Astrocyte (in vitro differentiated cells and primary cell): ENCODE results near the gene COG3. TPM values are rescaled to one million over a fixed set of nuclear protein-coding genes. Genes with fewer than 3 reads are reported as not detected.

Experiments
- DNase-seq: peaks from one replicate; pipeline ENCODE4 v3.0.0-alpha.2; 2010; ENCODE audit warnings: low read depth
- FAIRE-seq: peaks from 2 replicates; lab custom pipeline; 2011; peaks lifted over from hg19 to GRCh38; lab: Jason Lieb, UNC
- H2AFZ ChIP-seq: 2 replicates; pipeline ENCODE4 v1.6.0; 2012; ENCODE audit warnings: low read depth, low read length, inconsistent platforms
- H3K27ac ChIP-seq: 2 replicates; pipeline ENCODE4 v1.5.1; 2011; ENCODE audit warnings: low read depth, low read length, inconsistent platforms
- H3K27me3 ChIP-seq: 2 replicates; pipeline ENCODE4 v1.6.0; 2011; ENCODE audit warnings: low read length, inconsistent platforms; ENCODE audit not compliant: insufficient read depth
- H3K36me3 ChIP-seq: 2 replicates; pipeline ENCODE4 v1.5.1; 2011; ENCODE audit warnings: low read length, inconsistent platforms; ENCODE audit not compliant: insufficient read depth
- H3K4me1 ChIP-seq: 2 replicates; pipeline ENCODE4 v1.5.1; 2011; ENCODE audit warnings: low read length, inconsistent platforms; ENCODE audit not compliant: insufficient read depth
- H3K4me2 ChIP-seq: 2 replicates; pipeline ENCODE4 v1.6.0; 2012; ENCODE audit warnings: low read length, inconsistent platforms
- H3K4me3 ChIP-seq: 2 replicates; pipeline ENCODE4 v1.5.1; 2011; ENCODE audit warnings: low read depth, mild to moderate bottlenecking, low read length, inconsistent platforms; ENCODE audit not compliant: insufficient read depth
- H3K79me2 ChIP-seq: 2 replicates; pipeline ENCODE4 v1.6.0; 2012; ENCODE audit warnings: mild to moderate bottlenecking, low read length, inconsistent platforms; ENCODE audit not compliant: insufficient read depth
- H3K9ac ChIP-seq: 2 replicates; pipeline ENCODE4 v1.6.0; 2012; ENCODE audit warnings: mild to moderate bottlenecking, low read length, inconsistent platforms
- H3K9me3 ChIP-seq: 2 replicates; pipeline ENCODE4 v1.5.1; 2012; ENCODE audit warnings: low read depth, mild to moderate bottlenecking, low read length, inconsistent platforms; ENCODE audit not compliant: insufficient read depth
- H4K20me1 ChIP-seq: 2 replicates; pipeline ENCODE4 v1.6.0; 2012; ENCODE audit warnings: low read length, inconsistent platforms; ENCODE audit not compliant: insufficient read depth
- H3K27ac Mint-ChIP-seq: one replicate; pipeline ENCODE4 v1.8.0; 2021; ENCODE audit warnings: mild to moderate bottlenecking, mixed read lengths; ENCODE audit not compliant: unreplicated experiment
- H3K27me3 Mint-ChIP-seq: one replicate; pipeline ENCODE4 v1.8.0; 2021; ENCODE audit warnings: low read depth, mixed read lengths; ENCODE audit not compliant: unreplicated experiment
- H3K36me3 Mint-ChIP-seq: one replicate; pipeline ENCODE4 v1.8.0; 2021; ENCODE audit warnings: low read depth, mixed read lengths; ENCODE audit not compliant: unreplicated experiment
- H3K4me1 Mint-ChIP-seq: one replicate; pipeline ENCODE4 v1.8.0; 2021; ENCODE audit warnings: low read depth, mixed read lengths; ENCODE audit not compliant: unreplicated experiment
- H3K4me3 Mint-ChIP-seq: one replicate; pipeline ENCODE4 v1.8.0; 2021; ENCODE audit warnings: mild to moderate bottlenecking, moderate library complexity, mixed read lengths; ENCODE audit not compliant: unreplicated experiment
- H3K9me3 Mint-ChIP-seq: one replicate; pipeline ENCODE4 v1.8.0; 2021; ENCODE audit warnings: mild to moderate bottlenecking, mixed read lengths; ENCODE audit not compliant: unreplicated experiment
- EZH2 ChIP-seq: IDR thresholded peaks from 2 replicates; pipeline ENCODE4 v1.6.1; 2012; ENCODE audit warnings: mild to moderate bottlenecking, low read length, inconsistent platforms; ENCODE audit not compliant: insufficient read depth
- total RNA-seq: library from RNA; stranded (reverse); gene quantifications from 2 replicates; pipeline ENCODE4 v1.2.1, GENCODE V29; 2021
- TF ChIP-seq, protein P1 (sequence below): IDR thresholded peaks from 2 replicates; pipeline ENCODE4 v1.5.1; 2011; ENCODE audit warnings: low read depth, mild to moderate bottlenecking, inconsistent platforms, low read length, moderate library complexity; ENCODE audit not compliant: insufficient read depth

COG3 gene
- total RNA-seq, 1 donor from 2014 or later: 24.9 TPM

DNA sequence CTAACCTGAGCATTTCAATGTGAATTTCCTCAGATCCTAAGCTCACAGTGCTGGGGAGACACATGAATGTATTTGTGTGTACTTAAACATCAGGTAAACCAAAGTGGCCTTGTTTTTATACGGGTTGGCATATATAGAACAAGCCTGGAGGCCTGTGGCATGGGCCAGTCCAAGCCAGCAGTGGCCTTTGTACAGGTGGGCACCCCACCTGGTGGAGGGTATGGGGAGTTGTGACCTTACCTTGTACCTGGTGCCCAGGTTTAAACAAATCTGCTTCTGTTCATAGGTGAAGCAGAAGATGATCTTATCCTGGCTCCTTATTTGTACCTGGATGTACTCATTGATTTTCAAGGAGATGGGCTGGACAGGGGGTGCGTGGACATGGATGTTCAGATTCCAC lies 79.8 kb downstream of the COG3 start:
- Mint-ChIP-seq H3K27ac (no peak overlapping the region), H3K36me3 (peaks cover 3% of the 10 kb centered on the region)
- H3K27me3 ChIP-seq: peaks cover 11% of the 10 kb centered on the region

DNA sequence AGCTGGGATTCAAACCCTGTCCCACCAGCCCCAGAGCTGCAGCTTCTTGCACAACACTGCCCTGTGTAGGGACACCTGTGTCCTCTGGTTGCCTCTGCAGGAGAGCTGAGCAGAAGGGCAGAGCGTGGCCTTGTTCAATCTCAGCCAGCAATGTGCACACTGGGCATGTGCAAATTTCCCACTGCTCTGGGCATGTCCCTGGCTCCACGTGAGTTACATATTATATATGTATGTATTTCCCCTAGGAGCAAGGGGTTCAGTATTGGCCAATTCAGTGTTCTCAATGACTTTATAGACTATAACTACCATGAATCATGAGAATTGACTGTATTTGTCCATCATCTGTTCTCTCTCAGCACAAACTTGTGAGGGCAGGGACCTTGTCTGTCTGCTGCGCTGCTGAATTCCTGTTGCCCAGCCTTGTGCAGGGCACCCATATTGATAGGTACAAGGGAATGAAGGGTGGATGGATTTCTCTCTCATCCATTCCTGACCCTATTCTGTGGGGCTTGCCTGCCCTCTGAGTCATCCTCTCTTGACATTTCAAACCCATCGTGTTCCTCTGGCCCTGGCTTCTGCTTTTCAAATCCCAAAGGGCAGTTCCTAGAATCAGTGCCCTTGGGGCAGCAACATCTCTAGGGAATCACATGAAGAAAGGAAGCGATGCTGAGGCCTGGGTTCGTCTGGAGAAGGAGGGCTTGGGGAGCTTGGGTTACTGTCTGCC lies 81.1 kb downstream of the COG3 start:
- FAIRE-seq: no peak
- Histone ChIP-seq H3K79me2 (no peaks in the 10 kb centered on the region), H3K4me1 (no peaks in the 10 kb centered on the region)

More for the DNA sequence above, 79.8 kb downstream of the COG3 start:
- Histone ChIP-seq H3K79me2 (no peaks in the 10 kb centered on the region), H3K9ac (no peak overlapping the region), H4K20me1 (no peaks in the 10 kb centered on the region), H3K4me1 (no peaks in the 10 kb centered on the region), H3K4me2 (no peak overlapping the region), H3K9me3 (no peaks in the 10 kb centered on the region), H2AFZ (no peak overlapping the region), H3K36me3 (no peaks in the 10 kb centered on the region), H3K4me3 (no peak overlapping the region), H3K27ac (no peak overlapping the region)
- no peak for TF ChIP-seq EZH2
- TF ChIP-seq, protein P1, sequence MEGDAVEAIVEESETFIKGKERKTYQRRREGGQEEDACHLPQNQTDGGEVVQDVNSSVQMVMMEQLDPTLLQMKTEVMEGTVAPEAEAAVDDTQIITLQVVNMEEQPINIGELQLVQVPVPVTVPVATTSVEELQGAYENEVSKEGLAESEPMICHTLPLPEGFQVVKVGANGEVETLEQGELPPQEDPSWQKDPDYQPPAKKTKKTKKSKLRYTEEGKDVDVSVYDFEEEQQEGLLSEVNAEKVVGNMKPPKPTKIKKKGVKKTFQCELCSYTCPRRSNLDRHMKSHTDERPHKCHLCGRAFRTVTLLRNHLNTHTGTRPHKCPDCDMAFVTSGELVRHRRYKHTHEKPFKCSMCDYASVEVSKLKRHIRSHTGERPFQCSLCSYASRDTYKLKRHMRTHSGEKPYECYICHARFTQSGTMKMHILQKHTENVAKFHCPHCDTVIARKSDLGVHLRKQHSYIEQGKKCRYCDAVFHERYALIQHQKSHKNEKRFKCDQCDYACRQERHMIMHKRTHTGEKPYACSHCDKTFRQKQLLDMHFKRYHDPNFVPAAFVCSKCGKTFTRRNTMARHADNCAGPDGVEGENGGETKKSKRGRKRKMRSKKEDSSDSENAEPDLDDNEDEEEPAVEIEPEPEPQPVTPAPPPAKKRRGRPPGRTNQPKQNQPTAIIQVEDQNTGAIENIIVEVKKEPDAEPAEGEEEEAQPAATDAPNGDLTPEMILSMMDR: no peak
- Mint-ChIP-seq H3K27me3 (peaks cover 10% of the 10 kb centered on the region), H3K9me3 (no peaks in the 10 kb centered on the region), H3K4me3 (no peak overlapping the region), H3K4me1 (no peaks in the 10 kb centered on the region)
- FAIRE-seq: no peak
- DNase-seq: no peak

DNA sequence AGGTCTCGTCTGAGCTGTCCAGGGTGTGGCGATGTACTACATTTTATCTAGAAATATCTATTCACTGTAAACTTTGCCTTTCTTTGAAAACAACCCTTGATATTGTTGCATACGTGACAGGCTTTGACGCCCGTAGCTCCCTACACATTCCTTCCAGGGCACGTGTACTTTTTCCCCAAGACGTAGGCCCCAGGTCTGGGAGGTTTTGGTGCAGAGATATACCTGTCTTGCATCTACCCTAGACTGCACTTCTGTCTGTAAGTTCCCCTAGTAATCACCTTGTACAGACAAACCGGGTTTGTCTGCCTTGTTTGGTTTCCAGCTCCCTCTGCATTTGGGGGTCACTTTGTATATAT lies 81.6 kb downstream of the COG3 start:
- no peaks in the 10 kb centered on the region for H3K9me3 Mint-ChIP-seq
- H3K27ac Mint-ChIP-seq: no peak overlapping the region
- no peak for TF ChIP-seq EZH2
- TF ChIP-seq, protein P1: no peak
- Histone ChIP-seq H3K4me1 (no peaks in the 10 kb centered on the region), H2AFZ (no peak overlapping the region), H3K9me3 (no peaks in the 10 kb centered on the region), H3K27ac (no peak overlapping the region), H3K4me2 (no peak overlapping the region), H3K36me3 (no peaks in the 10 kb centered on the region), H3K79me2 (no peaks in the 10 kb centered on the region), H3K4me3 (no peak overlapping the region), H4K20me1 (no peaks in the 10 kb centered on the region), H3K9ac (no peak overlapping the region), H3K27me3 (peaks cover 11% of the 10 kb centered on the region)
- no peak overlapping the region for H3K4me3 Mint-ChIP-seq
- FAIRE-seq (no peak), DNase-seq (no peak)
- H3K27me3 Mint-ChIP-seq: peaks cover 18% of the 10 kb centered on the region
- H3K36me3 Mint-ChIP-seq: peaks cover 1% of the 10 kb centered on the region
- no peaks in the 10 kb centered on the region for H3K4me1 Mint-ChIP-seq

More for the DNA sequence above, 81.1 kb downstream of the COG3 start:
- no peak for DNase-seq
- no peak overlapping the region for H3K27ac ChIP-seq
- Mint-ChIP-seq H3K36me3 (peaks cover 3% of the 10 kb centered on the region), H3K9me3 (no peaks in the 10 kb centered on the region), H3K4me1 (no peaks in the 10 kb centered on the region), H3K27me3 (peaks cover 16% of the 10 kb centered on the region), H3K4me3 (no peak overlapping the region), H3K27ac (no peak overlapping the region)
- no peak for TF ChIP-seq EZH2
- no peak overlapping the region for H3K9ac ChIP-seq
- H2AFZ ChIP-seq: no peak overlapping the region
- peaks cover 11% of the 10 kb centered on the region for H3K27me3 ChIP-seq
- H3K9me3 ChIP-seq: no peaks in the 10 kb centered on the region
- H3K4me3 ChIP-seq: no peak overlapping the region
- H4K20me1 ChIP-seq: no peaks in the 10 kb centered on the region
- no peak overlapping the region for H3K4me2 ChIP-seq
- H3K36me3 ChIP-seq: no peaks in the 10 kb centered on the region
